PC-9 (cell line): ENCODE measurements around the gene ZNF341.

Experiments used
- CTCF ChIP-seq: fragments of 200-600 bp; sonication (generic); conservative IDR thresholded peaks from 2 replicates; pipeline ENCODE4 v1.6.1; 2017; ENCODE audit warnings: mixed run types, antibody characterized with exemption, mild to moderate bottlenecking, moderate library complexity
- EZH2 ChIP-seq: fragments of 200-600 bp; sonication (generic); IDR thresholded peaks from 2 replicates; pipeline ENCODE4 v1.8.0; 2017; ENCODE audit warnings: antibody characterized with exemption, low read depth

DNA sequence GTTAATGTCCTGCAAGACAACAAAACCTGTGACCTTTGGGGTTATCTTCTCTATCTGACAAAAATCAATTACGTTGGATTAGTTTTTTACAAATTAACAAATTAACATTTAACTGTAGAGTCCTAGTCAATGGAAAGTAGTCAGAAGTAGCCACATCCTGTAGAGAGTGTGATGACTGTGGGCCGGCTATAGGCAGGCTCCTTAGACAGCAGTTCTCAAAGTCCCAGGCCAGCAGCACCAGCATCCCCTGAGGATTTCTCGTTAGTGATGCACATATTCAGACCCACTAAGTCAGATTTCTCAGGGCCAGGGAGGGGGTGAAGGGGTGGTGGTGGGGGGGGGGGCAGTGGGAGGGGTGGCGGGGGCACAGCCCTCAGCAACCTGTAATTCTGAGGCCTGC, 37.2 kb downstream of the ZNF341 start:
- no peak for TF ChIP-seq EZH2
- no peak for TF ChIP-seq CTCF
